T-helper 1 cell treated with Interleukin-12 subunit alpha and Interleukin-12 subunit beta and Interleukin-4 antibody, amounts not matched to agents 30 ng/mL and 1 ng/mL, for 36 hours (primary cell): ENCODE data around the gene C6orf47. TPM values are rescaled to one million over a fixed set of nuclear protein-coding genes. Genes with fewer than 3 reads are reported as not detected.

ENCODE experiments used
- intact Hi-C: fragments of 100-400 bp; cut with micrococcal nuclease; formaldehyde crosslinking; loops from one replicate; pipeline ENCODE4 v1.15.1; 2024
- total RNA-seq: library from RNA; stranded (reverse); gene quantifications from 2 replicates; pipeline ENCODE4 v1.2.3, GENCODE V29; 2022

Gene C6orf47
- total RNA-seq, 1 donor from 2014 or later: 24.7 TPM

- intact Hi-C loops: no loop called here
Observed at GRCh38 chr6:31687860-31688693, 27.5 kb upstream of the C6orf47 start.

GRCh38 chr6:31687321-31687720, 26.7 kb upstream of the C6orf47 start:
- intact Hi-C loops: no loop called here

GRCh38 chr6:31686483-31686882, 25.9 kb upstream of the C6orf47 start:
- intact Hi-C loops: no loop called here

DNA sequence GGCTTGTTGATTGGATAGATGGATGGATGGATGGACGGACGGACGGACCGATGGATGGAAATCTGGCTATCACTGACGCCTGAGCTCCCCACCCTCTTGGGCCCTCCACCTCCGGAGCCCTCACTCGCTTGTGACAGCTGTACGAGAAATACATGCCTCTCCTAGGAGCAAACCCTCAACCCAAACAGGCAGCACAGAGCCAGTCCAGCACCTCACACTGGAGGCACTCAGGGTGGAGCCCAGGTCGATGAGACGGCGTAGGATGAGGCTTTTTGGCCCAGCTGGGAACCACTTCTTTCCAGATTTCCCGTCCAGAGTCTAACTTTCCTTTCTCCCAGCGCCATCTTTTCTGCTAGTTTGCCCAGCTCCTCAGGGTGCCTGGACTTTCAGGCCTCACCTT, 23.0 kb upstream of the C6orf47 start:
- intact Hi-C loops: no loop called here

DNA sequence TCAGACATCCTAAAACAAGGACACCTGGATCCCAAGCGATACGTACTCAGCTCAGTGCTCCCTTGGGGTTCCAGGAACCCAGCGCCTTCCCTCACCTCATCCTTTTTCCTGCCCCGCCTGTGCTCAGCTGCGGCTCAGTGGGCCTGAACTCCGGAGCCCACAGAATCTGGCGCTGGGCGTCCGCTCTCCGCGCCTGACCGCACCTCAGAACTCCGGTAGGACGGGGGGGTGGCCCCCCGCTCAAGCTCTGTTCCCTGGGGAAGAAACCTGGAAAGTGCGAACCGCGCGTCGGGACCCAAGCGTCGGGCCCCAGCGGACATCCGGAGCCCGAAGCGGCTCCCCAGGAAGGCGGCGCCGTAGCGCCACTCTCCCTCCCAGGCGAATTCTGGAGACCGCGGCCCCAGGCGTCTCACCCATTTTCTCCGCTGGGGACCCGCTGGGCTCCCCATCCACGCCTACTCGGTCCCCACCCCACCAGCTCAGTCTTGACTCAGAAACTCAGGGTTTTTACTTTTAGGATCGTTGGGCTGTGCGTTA, 20.6 kb upstream of the C6orf47 start:
- intact Hi-C loops: loop anchor here (1.0 kb wide), 2 partner anchors 21 to 88 kb away; no protein-coding TSS in a partner anchor

GRCh38 chr6:31680226-31681134, 19.9 kb upstream of the C6orf47 start, which contains the start of gene LY6G5C:
Gene LY6G5C (minus strand): TSS chr6:31681067. CDS start chr6:31680373, 694 bp downstream.
- intact Hi-C loops: loop anchor here (1.0 kb wide), 6 partner anchors 15 to 183 kb away; partner anchors contain the start of gene DDAH2

DNA sequence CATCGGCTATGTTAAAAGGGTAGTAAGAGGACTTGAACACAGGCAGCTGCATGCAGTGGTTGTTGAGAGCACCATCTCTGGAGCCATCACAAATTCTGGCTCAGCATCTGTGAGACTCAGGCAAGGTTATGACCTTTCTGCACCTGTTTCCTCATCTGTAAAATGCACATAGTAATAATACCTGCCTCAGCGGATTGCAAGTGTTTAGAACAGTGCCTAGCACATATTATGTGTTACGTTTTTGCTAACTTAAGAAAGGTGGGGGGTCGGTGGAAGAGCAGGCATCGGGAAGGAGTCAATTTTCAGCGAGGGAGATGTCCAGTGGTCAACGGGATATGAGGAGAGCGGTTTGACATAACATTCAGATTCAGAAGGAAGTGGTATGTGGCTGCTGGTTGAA, 17.4 kb upstream of the C6orf47 start:
- intact Hi-C loops: no loop called here

DNA sequence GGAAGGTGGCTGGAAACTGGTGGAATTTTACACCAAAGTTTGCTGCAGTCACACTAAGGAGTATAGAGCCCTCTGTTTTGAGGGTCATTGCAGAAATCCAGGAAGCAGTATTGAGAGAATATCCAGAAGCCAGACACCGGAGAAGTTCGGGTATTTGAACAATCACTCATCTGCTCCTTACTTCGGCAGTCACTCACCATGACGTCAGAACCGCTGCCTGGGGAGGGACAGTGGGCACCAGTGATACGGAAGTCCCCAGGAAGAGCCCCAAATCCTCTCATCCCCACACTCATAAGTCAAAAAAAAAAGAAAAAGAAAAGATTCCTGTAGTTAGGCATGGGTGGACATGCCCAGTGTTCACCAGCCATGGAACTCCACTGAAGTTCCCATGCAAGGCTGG, 16.3 kb upstream of the C6orf47 start:
- intact Hi-C loops: no loop called here

- intact Hi-C loops: no loop called here
Observed at GRCh38 chr6:31676322-31676903, 15.8 kb upstream of the C6orf47 start.

DNA sequence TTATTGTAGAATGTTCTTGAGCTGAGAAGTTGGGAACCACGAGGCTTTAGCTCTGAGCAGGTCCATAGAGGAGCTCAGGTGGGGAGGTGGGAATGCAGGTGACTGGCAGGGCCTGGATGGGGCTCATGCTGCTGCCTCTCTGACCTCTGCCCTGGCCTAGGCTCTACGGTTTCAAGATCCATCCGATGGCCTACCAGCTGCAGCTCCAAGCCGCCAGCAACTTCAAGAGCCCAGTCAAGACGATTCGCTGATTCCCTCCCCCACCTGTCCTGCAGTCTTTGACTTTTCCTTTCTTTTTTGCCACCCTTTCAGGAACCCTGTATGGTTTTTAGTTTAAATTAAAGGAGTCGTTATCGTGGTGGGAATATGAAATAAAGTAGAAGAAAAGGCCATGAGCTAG, 9.1 kb upstream of the C6orf47 start, which contains the start of gene LY6G5B:
Gene LY6G5B, plus strand, starts transcription at position 301 of the 400 bp plus-strand sequence. CDS start 975 bp downstream, outside the sequence.
- intact Hi-C loops: loop anchor here (5.0 to 10.0 kb wide), 5 partner anchors 508 to 1745 kb away; partner anchors contain the start of genes ABCF1, AGPAT1, CUTA and MDC1

- intact Hi-C loops: loop anchor here (5.0 to 10.0 kb wide), 5 partner anchors 511 to 1748 kb away; partner anchors contain the start of genes ABCF1, AGPAT1, CUTA and MDC1
Observed at GRCh38 chr6:31666337-31666965, 5.9 kb upstream of the C6orf47 start.

GRCh38 chr6:31665501-31666336, 5.1 kb upstream of the C6orf47 start, which contains the start of gene CSNK2B:
Gene CSNK2B (plus strand): TSS chr6:31666080. CDS start chr6:31666832, 752 bp downstream.
- intact Hi-C loops: loop anchor here (1.0 to 10.0 kb wide), 20 partner anchors 13 to 1749 kb away; partner anchors contain the start of genes ABCF1, ABHD16A, AGPAT1 and ATF6B

GRCh38 chr6:31664790-31665500, 4.4 kb upstream of the C6orf47 start, which contains the start of gene GPANK1:
Gene GPANK1 (minus strand): TSS chr6:31664997. CDS start chr6:31664478, 519 bp downstream.
- intact Hi-C loops: loop anchor here (1.0 to 10.0 kb wide), 20 partner anchors 13 to 1750 kb away; partner anchors contain the start of genes ABCF1, ABHD16A, AGPAT1 and ATF6B

DNA sequence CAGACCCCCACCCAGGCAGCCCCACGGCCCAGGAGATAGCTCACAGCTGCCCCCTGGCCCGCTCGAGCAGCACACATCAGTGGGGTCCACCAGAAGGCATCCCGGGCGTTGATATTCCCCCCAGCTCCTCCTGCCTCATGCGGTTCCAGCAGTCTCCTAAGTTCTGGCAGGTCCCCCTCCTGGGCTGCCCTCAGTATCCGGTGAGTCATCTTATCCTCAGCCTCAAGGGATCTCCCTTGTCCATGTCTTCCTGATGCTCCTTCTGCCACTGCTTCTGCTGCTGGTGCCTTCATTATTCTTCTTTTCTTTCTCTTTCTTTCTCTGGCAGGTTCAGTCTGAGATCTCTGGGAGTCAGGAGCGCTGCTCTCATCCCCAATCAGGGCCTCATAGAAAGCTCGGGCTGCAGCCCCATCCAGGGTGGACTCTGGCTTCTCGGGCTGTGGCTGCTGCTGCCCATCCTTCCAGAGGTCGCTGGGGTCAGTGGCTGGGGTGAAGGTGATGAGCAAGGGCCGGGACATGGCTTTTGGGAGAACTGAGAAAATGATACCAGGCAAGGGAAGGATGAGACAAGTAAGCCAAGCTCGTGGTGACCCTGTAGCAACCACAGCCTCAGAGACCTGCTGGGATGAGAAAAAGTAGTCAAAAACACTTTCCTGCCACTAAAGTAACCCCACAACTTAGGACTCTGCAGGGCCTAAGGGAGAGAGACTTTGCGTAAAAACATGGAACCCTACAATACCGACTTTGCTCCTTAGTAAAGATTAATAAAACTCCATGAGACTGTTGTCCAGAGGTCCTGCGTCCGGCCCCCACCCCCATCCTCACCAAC, 3.6 kb upstream of the C6orf47 start:
- intact Hi-C loops: loop anchor here (2.0 to 10.0 kb wide), 4 partner anchors 171 to 1751 kb away; partner anchors contain the start of genes ATF6B, CUTA, PHF1 and PSMB9

DNA sequence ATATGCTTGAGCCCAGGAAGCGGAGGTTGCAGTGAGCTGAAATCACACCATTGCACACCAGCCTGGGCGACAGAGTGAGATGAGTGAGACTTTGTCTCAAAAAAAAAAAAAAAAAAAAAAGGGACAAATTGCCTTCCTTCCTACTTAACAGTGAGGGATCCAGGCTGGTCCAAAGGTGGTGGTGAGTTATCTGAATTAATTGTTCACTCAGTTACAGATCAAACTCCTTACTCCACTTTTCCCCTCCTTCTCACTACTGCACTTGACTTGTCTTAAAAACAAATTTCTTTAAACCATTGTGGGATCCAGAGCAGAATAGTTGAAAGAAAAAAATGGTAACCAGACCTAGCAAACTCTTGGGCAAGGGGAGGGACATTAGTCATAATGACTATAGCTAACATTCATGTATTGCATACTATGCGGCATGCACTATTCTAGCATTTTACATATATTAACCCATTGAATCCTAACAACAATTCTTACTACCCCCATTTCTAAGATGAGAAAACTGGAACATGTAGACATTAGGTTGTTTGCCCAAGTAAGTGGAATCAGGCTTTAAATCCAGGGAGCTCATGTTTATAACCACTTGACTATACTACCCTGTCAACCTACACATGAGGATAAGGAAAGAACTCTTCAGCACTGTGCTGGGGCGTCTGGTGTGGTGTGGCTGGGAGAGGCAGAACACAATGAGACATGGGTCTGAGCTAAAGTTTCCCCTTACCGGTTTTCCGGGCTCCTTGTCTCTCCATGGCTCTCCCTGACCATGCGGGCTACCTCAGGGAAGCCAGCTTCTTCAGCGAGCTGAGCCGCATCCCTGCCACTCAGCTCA, 2.8 kb upstream of the C6orf47 start:
- intact Hi-C loops: loop anchor here (10.0 kb wide), 2 partner anchors 1191 to 1751 kb away; partner anchors contain the start of genes CUTA, PHF1, PSMB9 and TAP1

- intact Hi-C loops: loop anchor here (10.0 kb wide), 2 partner anchors 1193 to 1753 kb away; partner anchors contain the start of genes CUTA, PHF1, PSMB9 and TAP1
Observed at GRCh38 chr6:31662124-31662723, 1.6 kb upstream of the C6orf47 start.
